GM12875 (cell line): ENCODE data around the gene SEMA5A.

Experiments
- H3K4me3 ChIP-seq: one replicate; pipeline ENCODE4 v1.5.1; 2011; ENCODE audit warnings: low read depth, low read length, control low read depth
- TF ChIP-seq, protein P1 (sequence below): IDR thresholded peaks from 2 replicates; pipeline ENCODE4 v1.5.1; 2011; ENCODE audit warnings: low read depth, mild to moderate bottlenecking, control low read depth, inconsistent platforms, low read length, moderate library complexity, borderline replicate concordance; ENCODE audit not compliant: insufficient read depth

SEMA5A gene

DNA sequence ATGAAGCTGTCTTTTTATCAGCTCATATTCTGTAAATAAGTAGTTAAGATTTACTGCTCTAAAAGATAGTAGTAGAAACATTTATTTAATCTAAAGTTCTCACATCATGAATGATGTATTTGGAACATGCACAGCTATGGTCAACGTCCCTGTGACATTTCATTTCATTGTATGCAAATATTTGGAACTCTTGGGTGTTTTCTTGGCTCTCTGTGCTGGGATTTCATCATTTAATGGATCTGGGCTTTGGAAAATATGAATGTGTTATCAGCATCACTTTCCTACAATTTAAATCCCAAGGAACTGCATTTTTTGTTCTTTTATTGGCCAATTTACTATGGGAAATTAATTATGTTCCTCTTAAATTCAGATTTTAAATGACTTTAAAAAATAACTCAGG, 462.9 kb downstream of the SEMA5A start:
- TF ChIP-seq, protein P1, sequence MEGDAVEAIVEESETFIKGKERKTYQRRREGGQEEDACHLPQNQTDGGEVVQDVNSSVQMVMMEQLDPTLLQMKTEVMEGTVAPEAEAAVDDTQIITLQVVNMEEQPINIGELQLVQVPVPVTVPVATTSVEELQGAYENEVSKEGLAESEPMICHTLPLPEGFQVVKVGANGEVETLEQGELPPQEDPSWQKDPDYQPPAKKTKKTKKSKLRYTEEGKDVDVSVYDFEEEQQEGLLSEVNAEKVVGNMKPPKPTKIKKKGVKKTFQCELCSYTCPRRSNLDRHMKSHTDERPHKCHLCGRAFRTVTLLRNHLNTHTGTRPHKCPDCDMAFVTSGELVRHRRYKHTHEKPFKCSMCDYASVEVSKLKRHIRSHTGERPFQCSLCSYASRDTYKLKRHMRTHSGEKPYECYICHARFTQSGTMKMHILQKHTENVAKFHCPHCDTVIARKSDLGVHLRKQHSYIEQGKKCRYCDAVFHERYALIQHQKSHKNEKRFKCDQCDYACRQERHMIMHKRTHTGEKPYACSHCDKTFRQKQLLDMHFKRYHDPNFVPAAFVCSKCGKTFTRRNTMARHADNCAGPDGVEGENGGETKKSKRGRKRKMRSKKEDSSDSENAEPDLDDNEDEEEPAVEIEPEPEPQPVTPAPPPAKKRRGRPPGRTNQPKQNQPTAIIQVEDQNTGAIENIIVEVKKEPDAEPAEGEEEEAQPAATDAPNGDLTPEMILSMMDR = no peak
- H3K4me3 ChIP-seq = no peak overlapping the region

DNA sequence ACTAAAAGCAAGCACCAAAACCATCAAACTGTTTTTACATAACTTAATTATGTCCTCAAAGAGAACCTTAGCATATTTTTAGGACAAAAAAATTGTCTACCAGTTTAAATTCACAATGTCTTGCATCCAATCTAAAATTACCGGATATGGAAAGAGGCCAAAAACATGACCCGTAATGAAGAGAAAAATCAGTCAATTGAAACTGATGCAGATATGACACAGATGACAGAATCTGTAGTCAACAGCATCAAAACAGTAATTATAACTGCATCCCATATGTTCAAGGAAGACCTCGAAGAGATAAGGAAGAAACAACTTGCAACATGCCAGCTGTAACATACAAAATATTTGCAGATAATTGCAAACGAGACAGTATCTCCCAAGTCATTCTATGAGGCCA, 473.2 kb downstream of the SEMA5A start:
- H3K4me3 ChIP-seq = no peak overlapping the region
- TF ChIP-seq, protein P1 = no peak

DNA sequence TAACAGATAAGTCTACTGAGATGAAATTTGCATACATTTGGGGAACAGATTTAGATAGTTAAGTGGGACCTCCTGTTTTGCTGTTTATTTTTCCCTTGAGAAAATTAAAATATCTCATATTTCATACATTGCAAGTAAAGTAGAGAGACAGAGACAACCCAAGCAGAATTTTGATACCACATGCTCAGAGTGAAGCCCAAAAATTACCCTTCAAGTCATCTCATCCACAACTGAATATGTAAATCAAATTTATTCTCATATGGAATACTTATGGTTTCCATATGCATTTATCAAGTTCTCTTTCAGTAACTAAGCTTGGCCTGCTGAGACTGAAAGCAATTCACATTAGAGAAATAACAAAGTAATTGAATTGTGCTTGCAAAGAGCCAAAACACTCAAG, 474.4 kb downstream of the SEMA5A start:
- no peak overlapping the region for H3K4me3 ChIP-seq
- TF ChIP-seq, protein P1 = no peak

DNA sequence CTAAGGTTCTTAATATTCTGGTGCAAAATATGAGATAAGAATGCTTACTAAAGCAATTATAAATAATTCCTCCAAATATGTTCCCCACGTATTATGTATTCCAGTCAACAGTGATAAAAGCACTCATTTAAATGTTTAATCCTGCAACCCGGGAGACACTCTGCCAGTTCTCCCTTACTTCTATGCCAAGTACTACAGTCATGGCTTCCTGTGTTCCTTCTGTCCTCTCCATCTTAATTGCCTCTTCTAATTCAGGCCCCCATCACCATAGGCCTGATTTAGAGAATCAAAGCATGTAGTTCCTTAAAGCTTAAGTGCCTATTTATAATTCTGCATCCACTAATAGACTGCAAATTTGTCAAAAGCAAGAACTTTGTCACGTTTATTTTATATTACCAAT, 474.8 kb downstream of the SEMA5A start:
- TF ChIP-seq, protein P1 = no peak
- no peak overlapping the region for H3K4me3 ChIP-seq

DNA sequence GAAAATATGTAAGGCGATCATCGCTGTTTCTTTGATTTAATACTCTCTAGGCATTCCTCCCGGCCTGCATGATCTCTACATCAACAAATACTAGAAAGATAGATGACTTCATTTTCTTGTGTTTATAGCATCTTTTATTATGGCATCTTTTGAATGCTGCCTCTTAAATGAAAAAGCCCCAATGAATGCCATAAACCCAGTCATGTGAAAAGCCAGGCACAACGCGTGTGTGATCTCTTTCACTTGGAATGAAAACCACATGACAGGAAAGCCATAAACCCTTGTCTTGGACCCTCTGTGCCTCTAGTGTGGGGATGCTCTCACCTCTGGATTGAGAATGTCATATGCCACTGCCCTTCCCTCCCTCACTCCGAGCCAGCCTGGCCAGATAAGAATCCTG, 476.2 kb downstream of the SEMA5A start:
- TF ChIP-seq, protein P1 = no peak
- no peak overlapping the region for H3K4me3 ChIP-seq

DNA sequence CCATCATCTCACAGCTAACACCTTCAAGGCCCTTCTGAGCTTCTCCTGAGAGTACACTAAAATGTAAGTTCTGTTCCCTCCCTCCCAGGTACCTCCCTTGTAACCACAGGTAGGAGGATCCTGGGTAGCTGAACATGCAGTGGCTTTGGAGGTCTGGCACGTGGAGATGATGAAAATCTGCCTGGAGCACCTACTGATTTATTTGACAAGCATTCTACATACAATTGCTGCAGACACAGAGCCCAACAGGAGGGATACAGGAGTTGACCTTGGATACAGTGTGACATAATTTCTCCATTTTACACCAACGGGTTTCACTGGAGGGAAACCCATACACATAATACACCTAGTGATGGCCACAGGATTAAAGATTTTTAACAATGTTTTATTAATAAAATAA, 478.7 kb downstream of the SEMA5A start:
- no peak overlapping the region for H3K4me3 ChIP-seq
- TF ChIP-seq, protein P1 = no peak

DNA sequence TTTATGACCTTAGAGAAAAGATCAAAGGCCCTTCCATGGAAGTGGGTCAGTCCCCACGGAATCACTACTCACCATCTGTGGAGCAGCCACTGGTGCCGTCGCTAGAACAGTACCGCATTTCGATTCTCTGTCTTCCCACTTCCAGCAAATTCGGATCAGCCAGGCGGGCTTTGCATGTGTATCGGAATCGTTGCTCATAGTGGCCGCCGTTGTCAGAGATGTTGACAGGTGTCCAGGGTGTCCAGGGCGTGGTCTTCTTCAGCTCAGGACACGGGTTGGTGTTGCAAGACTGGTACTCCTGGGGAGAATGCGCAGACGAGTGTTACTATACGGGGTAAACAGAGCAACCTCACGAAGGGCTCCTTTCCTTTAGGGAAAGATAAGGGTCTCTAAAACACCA, 479.5 kb downstream of the SEMA5A start:
- TF ChIP-seq, protein P1 = no peak
- no peak overlapping the region for H3K4me3 ChIP-seq
